Jurkat, Clone E6-1 (cell line): Measurements from ENCODE around the gene VCX. TPM values are rescaled to one million over a fixed set of nuclear protein-coding genes. Genes with fewer than 3 reads are reported as not detected.
A peak's percentile ranks its signal among the peaks of the same experiment; 100 is the strongest.
"Not testable (repeated sequence)": the region's sequence is repeated elsewhere in the genome, so short reads cannot be mapped to it uniquely, and the experiment has no call there.

Experiments
- DNase-seq: peaks from one replicate; pipeline ENCODE4 v3.0.0-alpha.2; 2011; ENCODE audit warnings: low read depth, low spot score
- H3K4me3 ChIP-seq: 2 replicates; pipeline ENCODE4 v1.5.1; 2011; ENCODE audit warnings: mild to moderate bottlenecking, low read length, control low read depth, moderate library complexity
- polyA plus RNA-seq: library from polyadenylated mRNA; unstranded; fragments of >200 nt; gene quantifications from one replicate; pipeline ENCODE4 v1.2.1, GENCODE V29; 2012; ENCODE audit warnings: missing spikeins; ENCODE audit not compliant: insufficient read length, insufficient read depth

VCX gene
- polyA plus RNA-seq, result not detected

DNA sequence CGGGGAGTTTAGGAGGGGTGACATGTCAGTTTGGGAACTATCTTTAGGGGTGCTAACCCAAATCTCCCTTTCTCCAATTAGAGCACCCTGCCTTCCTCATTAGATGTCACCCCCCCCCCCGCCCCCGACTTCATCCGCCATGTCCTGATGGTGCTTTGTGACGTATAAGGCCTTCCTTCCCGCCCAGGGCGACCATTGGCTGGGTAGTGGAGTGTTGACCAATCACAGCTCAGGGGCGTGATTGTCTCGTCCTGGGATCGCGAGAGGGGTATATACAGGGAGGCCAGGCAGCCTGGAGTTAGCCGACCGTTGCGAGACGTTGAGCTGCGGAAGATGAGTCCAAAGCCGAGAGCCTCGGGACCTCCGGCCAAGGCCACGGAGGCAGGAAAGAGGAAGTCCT lies at the start of gene VCX:
VCX (plus strand) TSS at position 301 of the 400 bp plus-strand sequence; CDS start at position 334, 33 bp downstream.
- H3K4me3 ChIP-seq, DNase-seq: not testable (repeated sequence)

DNA sequence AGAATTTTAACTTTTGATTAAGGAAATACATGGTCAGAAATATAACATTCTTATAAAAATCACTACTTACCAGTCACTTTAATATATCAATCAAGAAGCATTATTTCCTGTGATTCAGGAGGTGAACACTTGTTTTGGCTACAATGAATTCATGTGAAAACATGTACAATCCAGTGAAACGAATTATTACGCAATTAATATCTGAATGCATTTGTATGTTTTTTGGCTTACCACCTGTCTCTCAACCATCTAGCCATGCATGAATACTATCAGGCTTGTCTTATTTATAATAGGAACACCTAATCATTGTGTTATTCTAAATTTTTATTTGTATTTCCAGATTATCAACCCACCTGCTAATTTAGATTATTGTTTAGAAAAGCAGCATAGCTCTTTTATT lies 44.6 kb upstream of the VCX start:
- H3K4me3 ChIP-seq, result no peak overlapping the region
- no peak for DNase-seq

DNA sequence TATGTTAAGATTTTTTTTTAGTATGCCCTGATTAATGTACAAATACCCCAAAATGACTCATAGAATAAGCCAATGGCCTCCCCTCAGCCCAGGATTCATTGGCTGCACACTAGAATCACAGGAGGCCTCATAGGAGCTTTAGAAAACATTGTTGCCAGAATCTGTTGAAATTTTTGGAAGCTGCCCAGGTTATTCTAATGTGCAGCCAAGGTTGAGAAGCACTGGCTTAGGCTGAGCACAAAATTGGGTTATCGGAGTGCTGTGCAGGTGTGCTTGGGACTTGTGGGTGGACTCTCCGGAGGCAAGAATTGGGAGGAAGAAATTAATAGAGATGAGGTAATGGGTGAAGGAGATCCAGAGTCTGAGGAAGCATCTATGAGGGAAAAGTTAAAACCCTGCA lies 41.3 kb upstream of the VCX start:
- DNase-seq, result no peak
- no peak overlapping the region for H3K4me3 ChIP-seq

DNA sequence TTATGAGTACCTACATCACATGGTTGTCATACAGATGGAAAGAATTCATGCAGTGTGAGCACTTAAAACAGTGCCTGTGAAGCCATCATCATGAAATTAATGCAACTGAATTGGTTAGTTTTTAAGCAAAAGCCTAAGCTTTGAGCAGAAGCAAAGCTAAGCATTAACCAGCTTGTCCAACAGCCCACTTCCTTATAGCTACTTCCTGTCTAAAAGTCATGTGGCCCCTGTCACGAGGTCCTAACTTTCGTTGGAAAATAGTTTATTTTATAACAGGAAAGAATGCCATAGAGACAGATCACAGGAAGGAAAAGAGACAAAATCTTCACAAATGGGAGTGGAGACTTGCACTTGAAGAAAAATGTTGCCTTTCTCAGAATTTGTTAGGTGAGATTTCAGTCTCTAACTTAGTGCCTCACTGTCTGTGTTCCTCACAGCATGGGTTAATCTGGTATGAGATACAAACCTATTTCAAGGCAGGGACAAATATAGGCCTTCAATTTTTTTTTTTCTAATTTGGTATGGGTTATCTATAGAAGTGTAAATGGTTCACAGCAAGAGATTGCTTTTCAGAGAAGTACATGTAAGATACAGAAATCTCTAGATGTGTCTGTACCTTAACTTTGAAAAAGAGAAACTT lies 27.7 kb upstream of the VCX start:
- H3K4me3 ChIP-seq, result no peak overlapping the region
- no peak for DNase-seq

DNA sequence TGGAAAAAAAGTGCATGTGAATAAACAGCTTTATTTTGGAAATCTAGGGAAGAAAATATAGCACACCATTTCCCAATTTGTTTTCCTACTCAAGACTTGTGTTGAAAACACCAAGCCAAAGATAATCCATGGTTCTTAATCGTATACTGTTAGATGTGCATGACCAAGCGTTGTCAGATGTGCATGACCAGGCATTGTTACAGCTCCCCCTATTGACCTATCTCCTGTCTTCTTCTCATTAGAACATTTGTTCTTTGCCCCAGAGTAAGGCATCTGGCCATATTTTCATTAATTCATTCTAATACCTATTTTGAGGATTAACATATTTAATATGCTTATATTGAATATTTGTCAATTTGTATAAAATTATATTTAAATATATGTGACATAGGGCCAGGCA lies 14.4 kb upstream of the VCX start:
- no peak overlapping the region for H3K4me3 ChIP-seq
- no peak for DNase-seq

DNA sequence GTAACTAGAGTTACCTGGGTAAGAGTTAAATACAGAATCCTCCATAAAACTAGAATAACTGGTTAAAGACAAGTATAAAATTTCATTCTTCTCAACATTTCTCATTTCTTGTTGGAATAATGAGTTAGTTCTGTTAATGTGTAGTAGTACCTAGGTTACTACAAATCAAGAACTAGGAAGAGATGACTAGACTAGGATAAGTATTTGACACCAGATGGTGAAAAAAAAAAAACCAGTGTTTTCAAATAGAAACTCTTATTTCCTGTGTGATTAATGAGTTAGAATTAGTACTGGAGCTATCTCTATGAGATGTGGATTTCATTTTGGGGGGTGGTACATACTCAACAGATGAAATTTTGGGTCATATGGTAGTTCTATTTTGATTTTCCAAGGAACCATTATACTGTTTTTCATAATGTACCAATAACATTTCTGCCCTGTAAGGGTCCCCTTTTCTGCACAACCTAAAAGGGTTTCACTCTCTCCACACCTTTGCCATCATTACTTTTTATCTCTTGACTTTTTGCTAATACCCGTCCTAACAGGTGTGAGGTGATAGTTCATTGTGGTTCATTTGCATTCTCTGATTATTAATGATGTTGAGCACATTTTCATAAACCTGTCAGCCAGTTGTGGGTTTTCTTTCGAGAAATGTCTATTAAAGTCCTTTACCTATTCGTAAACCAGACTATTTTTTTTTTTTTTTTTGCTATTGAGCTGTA lies 1.7 kb upstream of the VCX start:
- no peak overlapping the region for H3K4me3 ChIP-seq
- DNase-seq, result no peak

DNA sequence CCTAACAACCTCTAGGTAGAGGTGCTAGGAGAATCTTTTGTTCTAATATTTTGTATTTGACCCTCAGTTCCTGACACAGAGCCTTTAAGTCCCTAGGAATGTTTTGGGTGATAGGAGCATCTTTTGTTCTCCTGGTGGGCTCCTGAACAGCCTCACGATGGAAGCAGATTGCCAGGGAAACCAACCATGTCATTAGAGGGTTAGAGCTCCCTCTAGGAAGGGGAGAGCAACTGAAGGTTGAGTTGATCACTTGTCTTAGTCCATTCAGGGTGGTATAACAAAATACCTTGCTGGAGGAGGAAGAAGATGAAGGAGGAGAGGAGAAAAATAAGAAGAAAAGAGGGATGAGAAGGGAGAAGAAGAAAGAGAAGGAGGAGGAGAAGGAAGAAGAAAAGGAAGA lies 9.2 kb downstream of the VCX start:
- no peak for DNase-seq
- no peak overlapping the region for H3K4me3 ChIP-seq

DNA sequence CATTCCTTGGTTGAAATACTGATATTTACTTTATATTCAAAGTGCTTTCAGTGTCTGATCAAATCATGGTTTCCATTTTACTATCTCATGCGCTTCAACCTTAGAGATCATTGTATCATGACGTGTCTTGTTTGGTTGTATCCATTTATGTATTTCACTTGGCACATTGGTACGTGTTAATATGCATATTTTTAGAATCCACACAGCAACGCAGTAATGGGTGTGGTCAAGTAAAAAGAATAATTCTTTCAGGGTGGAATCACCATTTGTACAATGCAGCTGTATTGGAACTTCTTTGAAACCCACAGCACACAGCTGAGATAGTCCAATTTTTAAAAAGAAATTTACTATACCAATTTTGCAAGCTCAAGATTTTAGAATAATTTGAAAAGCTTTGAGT lies 29.1 kb downstream of the VCX start:
- no peak overlapping the region for H3K4me3 ChIP-seq
- DNase-seq, result no peak

DNA sequence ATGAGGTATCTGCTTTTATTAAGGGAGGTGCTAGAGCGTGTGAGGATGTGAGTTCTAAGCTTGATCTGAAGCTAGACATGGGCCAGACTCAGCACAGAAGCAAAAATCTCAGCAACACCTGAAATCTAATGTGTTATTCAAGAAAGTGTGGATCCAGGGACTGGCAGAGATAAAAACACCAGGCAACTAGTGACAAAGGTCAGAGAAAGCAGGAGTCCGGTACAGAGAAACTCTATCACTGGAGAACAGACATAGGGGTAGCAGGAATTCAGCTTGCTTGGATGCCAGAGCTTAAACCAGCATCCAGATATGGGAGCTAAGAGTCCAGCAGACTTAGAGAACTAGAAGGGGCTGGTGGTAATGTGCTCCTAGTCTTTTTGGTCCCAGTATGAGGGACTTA lies 34.0 kb downstream of the VCX start:
- DNase-seq, result no peak
- H3K4me3 ChIP-seq, result no peak overlapping the region

DNA sequence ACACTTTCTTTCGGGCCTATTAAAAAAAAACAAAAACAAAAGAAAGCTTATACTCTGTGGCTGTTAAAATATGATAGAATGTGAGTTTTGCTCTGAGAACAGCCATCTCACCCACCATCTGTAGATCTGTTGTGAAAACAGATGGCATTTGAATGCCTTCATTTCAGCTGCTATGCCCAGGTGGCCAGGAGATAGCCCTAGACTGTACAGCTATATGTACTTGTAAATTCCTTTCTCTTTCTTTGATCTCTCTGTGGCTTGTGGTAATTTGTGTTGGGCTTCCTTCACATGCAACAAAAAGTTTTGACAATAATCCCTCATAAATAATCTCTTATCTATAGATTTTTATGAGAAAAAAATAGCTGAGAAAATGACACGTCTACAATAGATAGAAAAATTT lies 46.2 kb downstream of the VCX start:
- DNase-seq, result peak; percentile 11
- no peak overlapping the region for H3K4me3 ChIP-seq

DNA sequence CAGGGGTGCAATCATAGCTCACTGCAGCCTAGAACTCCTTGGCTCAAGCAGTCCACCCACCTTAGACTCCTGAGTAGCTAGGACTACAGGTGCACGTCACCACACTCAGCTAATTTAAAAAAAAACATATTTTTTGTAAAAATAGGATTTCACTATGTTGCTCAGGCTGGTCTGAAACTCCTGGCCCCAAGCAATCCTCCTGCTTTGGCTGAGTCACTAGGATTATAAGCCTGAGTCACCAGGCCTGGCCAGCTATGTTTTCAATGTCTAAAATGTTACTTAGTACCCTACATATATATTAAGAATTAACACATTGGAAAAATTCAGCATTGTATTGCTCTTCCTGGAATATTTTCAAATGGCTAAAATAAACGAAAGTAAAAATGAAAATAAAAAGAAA lies 46.7 kb downstream of the VCX start:
- DNase-seq, result no peak
- no peak overlapping the region for H3K4me3 ChIP-seq

DNA sequence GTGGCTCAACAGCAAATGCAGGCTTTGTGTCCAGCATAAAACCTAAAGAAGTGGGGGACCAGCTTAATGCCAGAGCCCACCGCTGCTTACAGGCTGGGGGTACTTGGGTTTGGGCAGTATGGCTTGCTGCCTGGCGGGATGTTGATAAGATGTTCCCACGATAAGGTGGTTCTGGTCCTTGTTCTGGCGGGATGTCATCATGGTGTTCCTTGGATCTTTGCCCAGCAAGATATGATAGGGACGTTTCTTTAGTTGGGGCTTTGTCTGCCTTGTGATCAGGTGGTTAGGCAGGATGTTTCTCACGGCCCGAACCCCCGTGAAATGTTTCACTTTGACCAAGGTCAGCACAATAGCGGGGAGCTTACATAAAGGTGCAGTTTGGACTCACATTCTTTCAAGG lies 49.0 kb downstream of the VCX start:
- H3K4me3 ChIP-seq, result no peak overlapping the region
- DNase-seq, result no peak
